GM12801 (cell line): Measurements from ENCODE around the gene STRA6.

ENCODE experiments used
- TF ChIP-seq, protein P1 (sequence below): IDR thresholded peaks from one replicate; pipeline ENCODE4 v1.5.1; 2011; ENCODE audit warnings: control low read depth; ENCODE audit not compliant: insufficient read length; ENCODE audit errors: extremely low read depth

The STRA6 gene

DNA sequence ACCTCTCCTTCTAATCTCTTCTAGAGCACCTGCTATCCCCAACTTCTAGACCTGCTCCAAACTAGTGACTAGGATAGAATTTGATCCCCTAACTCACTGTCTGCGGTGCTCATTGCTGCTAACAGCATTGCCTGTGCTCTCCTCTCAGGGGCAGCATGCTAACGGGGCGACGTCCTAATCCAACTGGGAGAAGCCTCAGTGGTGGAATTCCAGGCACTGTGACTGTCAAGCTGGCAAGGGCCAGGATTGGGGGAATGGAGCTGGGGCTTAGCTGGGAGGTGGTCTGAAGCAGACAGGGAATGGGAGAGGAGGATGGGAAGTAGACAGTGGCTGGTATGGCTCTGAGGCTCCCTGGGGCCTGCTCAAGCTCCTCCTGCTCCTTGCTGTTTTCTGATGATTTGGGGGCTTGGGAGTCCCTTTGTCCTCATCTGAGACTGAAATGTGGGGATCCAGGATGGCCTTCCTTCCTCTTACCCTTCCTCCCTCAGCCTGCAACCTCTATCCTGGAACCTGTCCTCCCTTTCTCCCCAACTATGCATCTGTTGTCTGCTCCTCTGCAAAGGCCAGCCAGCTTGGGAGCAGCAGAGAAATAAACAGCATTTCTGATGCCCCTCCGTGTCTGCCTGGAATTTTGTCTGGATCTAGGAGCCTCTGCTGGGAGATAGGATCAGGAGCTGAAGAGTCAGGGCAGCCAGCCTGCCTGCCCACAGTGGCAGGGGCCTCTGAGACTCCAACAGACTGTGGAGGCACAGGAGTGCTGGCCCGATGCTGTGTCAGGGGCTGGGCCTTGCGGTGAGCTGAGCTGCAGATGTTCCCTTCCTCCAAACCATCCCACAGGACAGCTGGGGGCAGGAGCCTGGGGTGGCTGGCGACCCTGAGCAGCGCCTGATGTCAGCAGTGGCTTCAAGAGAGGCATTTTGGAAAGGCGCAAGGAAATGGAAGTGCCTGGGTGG, 26.0 kb downstream of the STRA6 start:
- TF ChIP-seq, protein P1, sequence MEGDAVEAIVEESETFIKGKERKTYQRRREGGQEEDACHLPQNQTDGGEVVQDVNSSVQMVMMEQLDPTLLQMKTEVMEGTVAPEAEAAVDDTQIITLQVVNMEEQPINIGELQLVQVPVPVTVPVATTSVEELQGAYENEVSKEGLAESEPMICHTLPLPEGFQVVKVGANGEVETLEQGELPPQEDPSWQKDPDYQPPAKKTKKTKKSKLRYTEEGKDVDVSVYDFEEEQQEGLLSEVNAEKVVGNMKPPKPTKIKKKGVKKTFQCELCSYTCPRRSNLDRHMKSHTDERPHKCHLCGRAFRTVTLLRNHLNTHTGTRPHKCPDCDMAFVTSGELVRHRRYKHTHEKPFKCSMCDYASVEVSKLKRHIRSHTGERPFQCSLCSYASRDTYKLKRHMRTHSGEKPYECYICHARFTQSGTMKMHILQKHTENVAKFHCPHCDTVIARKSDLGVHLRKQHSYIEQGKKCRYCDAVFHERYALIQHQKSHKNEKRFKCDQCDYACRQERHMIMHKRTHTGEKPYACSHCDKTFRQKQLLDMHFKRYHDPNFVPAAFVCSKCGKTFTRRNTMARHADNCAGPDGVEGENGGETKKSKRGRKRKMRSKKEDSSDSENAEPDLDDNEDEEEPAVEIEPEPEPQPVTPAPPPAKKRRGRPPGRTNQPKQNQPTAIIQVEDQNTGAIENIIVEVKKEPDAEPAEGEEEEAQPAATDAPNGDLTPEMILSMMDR, result no peak

GRCh38 chr15:74175271-74176191, 27.1 kb downstream of the STRA6 start:
- TF ChIP-seq, protein P1, result no peak

DNA sequence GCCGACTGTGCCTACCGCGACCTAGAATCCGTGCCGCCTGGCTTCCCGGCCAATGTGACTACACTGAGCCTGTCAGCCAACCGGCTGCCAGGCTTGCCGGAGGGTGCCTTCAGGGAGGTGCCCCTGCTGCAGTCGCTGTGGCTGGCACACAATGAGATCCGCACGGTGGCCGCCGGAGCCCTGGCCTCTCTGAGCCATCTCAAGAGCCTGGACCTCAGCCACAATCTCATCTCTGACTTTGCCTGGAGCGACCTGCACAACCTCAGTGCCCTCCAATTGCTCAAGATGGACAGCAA, 27.7 kb downstream of the STRA6 start:
- TF ChIP-seq, protein P1, result no peak

GRCh38 chr15:74174219-74174957, 28.2 kb downstream of the STRA6 start:
- TF ChIP-seq, protein P1, result no peak

DNA sequence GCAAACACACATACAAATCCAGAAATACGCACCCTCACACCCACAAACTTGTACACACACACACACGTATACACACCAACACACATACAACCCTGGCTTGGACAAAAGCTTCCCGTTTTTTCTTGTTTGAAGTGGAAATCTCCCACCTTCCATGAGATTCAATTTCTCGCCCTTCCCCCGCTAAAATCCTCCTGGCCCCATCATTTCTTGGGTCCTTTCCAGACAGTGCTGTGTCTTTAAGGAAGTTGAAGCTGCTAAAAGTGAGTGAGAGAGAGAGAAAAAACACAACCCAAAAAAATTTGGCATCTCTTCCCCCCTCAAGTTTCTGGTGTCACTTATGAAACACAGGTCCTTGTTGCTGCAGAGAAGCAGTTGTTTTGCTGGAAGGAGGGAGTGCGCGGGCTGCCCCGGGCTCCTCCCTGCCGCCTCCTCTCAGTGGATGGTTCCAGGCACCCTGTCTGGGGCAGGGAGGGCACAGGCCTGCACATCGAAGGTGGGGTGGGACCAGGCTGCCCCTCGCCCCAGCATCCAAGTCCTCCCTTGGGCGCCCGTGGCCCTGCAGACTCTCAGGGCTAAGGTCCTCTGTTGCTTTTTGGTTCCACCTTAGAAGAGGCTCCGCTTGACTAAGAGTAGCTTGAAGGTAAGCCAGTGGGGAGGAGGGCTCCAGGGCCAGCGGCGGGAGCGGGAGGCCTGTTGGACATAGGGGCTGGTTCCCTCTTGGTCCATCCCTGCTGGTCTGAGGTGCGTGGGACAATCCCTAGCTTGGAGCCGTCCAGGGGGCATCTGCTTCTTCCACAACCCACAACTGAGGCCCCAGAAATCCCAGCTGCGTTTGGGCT, 29.0 kb downstream of the STRA6 start, which contains the start of gene ISLR:
Gene ISLR (plus strand): TSS at position 331 of the 839 bp plus-strand sequence. CDS start 1,149 bp downstream, outside the sequence.
- TF ChIP-seq, protein P1, result no peak

GRCh38 chr15:74172701-74173379, 29.7 kb downstream of the STRA6 start:
- TF ChIP-seq, protein P1, result no peak
